ENCODE measurements around the gene GLIPR1L1.

The GLIPR1L1 gene

GRCh38 chr12:75350413-75350812 lies 15.9 kb downstream of the GLIPR1L1 start:
- no peak for DNase-seq (ENCODE audit: low spot score)

DNA sequence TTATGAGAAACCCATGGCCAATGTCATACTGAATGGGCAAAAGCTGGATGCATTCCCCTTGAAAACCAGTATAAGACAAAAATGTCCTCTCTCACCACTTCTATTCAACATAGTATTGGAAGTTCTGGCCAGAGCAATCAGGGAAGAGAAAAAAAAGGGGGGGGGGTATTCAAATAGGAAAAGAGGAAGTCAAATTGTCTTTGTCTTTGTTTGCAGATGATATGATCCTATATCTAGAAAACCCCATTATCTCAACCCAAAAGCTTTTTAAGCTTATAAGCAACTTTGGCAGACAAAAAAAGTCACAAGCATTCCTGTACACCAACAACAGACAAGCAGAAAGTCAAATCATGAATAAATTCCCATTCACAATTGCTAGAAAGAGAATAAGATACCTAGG lies 19.5 kb downstream of the GLIPR1L1 start:
- DNase-seq (ENCODE audit: low spot score), result no peak

- DNase-seq (ENCODE audit: low spot score), result no peak
Measured at GRCh38 chr12:75360920-75361319, 26.4 kb downstream of the GLIPR1L1 start.

GRCh38 chr12:75361408-75361807 lies 26.9 kb downstream of the GLIPR1L1 start:
- no peak for DNase-seq (ENCODE audit: low spot score)

DNA sequence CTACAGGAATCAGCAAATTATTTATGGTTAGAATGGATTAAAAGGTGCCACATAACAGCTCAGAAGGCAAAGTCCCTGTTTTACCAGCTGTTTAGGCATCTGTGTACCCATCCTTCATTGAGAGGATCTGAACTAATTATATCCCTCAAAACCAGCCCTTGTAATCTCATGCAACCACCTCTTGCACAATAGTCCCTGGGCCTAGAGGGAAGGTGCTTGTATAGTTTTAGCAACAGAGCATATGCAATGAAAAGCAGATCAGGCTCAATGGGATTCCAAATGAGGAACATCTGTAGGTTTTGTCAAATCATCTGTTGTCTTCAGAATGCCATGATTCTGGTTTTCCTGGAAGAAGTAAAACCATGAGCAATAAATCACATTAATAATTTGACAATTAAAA lies 30.4 kb downstream of the GLIPR1L1 start:
- no peak for DNase-seq (ENCODE audit: low spot score)

DNA sequence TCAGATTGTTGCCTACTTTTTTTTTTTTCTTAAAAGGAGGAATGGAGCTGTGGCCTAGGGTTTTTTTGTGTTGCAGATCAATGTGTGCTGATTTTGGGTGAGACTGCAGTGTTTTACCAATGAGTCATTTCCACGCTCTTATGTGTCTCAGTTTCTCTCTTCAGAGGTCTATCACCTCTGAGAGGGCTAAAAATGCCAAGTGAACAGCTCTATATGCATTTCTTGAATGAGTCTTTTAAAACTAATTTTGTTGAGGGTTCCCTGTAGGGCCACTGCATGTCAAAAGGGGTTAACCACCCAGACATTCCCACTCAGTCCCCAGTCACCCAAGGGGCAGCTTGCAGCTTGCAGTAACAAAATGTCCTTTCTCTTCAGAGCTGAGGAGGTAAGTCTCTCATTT lies 32.2 kb downstream of the GLIPR1L1 start:
- DNase-seq (ENCODE audit: low spot score), result no peak

DNA sequence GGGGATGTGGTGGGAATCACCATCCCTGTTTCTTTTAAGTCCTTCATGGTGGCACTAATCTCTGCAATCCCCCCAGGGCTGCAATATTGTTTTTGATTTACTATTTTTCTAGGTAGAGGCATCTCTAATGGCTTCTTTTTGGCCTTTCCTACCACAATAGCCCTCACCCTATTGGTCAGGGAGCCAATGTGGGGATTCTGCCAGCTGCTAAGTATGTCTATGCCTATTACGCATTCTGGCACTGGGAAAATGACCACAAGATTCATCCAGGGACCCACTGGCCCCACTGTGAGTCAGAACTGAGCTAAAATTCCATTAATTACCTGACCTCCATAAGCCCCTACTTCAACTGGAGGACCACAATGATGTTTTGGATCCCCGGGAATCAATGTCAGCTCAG lies 40.5 kb downstream of the GLIPR1L1 start:
- DNase-seq (ENCODE audit: low spot score), result no peak

DNA sequence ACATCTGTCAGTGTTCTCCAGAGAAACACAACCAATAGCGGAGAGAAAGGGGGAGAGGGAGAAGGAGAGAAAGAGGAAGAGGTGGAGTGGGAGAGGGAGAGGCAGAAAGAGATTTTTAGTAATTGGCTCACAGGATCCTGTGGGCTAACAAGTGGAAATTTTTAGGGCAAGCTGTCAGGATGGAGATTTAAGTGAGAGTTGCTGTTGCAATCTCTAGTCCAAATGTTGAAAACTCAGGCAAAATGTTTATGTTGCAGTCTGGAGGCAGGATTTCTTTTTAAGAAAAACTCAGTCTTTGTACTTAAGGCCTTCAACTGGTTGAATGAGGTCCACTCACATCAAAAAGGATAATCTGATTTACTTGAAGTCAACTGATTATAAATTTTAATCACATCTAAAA lies 43.9 kb downstream of the GLIPR1L1 start:
- no peak for DNase-seq (ENCODE audit: low spot score)

DNA sequence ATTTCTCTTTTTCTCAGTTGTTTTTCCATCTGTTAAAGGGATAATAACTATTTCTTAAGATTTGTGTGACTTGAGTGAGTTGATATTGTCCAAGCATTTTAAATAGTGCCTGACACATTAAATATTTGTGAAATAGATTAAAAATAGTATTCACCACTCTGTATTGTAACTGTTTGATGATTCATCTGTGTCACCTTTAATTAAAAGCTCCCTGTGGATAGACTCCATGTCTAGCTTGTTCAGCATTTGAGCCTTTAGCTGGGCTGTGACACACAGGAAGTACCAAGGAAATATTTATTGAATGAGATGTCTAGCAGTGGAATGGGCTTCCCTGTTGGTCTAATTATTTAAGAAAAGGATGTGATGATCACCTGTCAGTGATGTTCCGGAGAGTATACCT lies 54.6 kb downstream of the GLIPR1L1 start:
- DNase-seq (ENCODE audit: low spot score), result peak; percentile 89

GRCh38 chr12:75389706-75390105 lies 55.2 kb downstream of the GLIPR1L1 start:
- no peak for DNase-seq (ENCODE audit: low spot score)

DNA sequence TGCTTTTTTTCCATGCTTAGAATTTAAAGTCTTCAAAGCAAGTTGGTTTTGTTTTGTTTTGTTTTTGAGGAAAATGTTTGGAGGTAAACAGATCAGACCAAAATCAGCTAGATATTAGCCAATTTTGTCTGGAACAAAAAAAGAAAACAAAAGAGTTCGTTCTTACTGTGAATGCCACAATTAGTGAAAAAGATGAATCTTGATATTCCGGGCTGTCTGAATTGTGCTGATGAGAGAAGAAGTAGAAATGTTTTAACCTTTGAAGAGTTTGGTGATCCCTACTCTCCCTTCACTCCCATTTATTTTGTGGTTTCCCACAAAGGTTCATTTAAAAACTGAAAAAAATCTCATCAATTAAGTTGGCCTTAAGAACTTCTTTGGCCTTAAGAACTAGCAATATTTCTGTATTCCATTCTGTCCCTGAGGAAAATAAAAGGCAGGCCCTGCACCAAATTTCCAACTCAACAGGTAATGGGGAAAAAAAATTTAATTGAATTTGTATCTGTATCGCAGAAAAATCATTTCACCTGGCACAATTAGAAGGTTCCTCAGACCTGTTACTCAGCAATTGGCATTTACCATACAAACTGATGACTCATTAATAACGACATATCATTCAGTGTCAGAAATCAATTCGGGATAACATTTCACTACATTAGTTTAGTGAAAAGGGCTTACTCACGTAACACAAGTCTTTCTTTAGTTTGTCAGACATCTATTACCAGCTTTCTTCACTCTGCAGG lies 55.9 kb downstream of the GLIPR1L1 start:
- no peak for DNase-seq (ENCODE audit: low spot score)

GRCh38 chr12:75390899-75391538 lies 56.5 kb downstream of the GLIPR1L1 start, which contains the start of gene GLIPR1L2:
Gene GLIPR1L2, plus strand, starts transcription at chr12:75391089. Its CDS starts 28 bp downstream, at chr12:75391117.
- peak; percentile 67 for DNase-seq (ENCODE audit: low spot score)

- DNase-seq (ENCODE audit: low spot score), result no peak
Measured at GRCh38 chr12:75404231-75404630, 69.8 kb downstream of the GLIPR1L1 start.

GRCh38 chr12:75407683-75408082 lies 73.2 kb downstream of the GLIPR1L1 start:
- no peak for DNase-seq (ENCODE audit: low spot score)

GRCh38 chr12:75409830-75410229 lies 75.4 kb downstream of the GLIPR1L1 start:
- DNase-seq (ENCODE audit: low spot score), result no peak

- no peak for DNase-seq (ENCODE audit: low spot score)
Measured at GRCh38 chr12:75414671-75415070, 80.2 kb downstream of the GLIPR1L1 start.

GRCh38 chr12:75419841-75420240 lies 85.4 kb downstream of the GLIPR1L1 start:
- DNase-seq (ENCODE audit: low spot score), result no peak
